H1 (cell line): Measurements from ENCODE around the gene NTRK2. TPM values are rescaled to one million over a fixed set of nuclear protein-coding genes. Genes with fewer than 3 reads are reported as not detected.

Experiments used
- BACH1 ChIP-seq: IDR thresholded peaks from 2 replicates; pipeline ENCODE4 v1.6.1; 2012; ENCODE audit warnings: low read length, improper control_type of control experiment
- CHD7 ChIP-seq: fragments of 300-600 bp; sonication (generic); IDR thresholded peaks from 2 replicates; pipeline ENCODE4 v1.7.1; 2012; ENCODE audit warnings: low read length, moderate library complexity, mild to moderate bottlenecking, inconsistent platforms; ENCODE audit not compliant: insufficient replicate concordance
- MAX ChIP-seq: IDR thresholded peaks from 2 replicates; pipeline ENCODE4 v1.6.1; 2012; ENCODE audit warnings: inconsistent platforms
- POLR2A ChIP-seq, 2 experiments: IDR thresholded peaks; 1 replicate in 1 of 2; 2 replicates in 1 of 2; pipeline ENCODE4 v1.6.1; 2011; ENCODE audit warnings: low read depth in 2 of 2, low read length in 2 of 2, mild to moderate bottlenecking in 2 of 2; ENCODE audit errors: control extremely low read depth in 1 of 2
- POLR2AphosphoS5 ChIP-seq: IDR thresholded peaks from 2 replicates; pipeline ENCODE4 v1.6.1; 2011; ENCODE audit warnings: low read depth, low read length
- RAD21 ChIP-seq, 2 experiments: IDR thresholded peaks in 1 of 2; conservative IDR thresholded peaks in 1 of 2; 2 replicates each; pipeline ENCODE4 v1.6.1; 2011; ENCODE audit warnings: low read depth in 2 of 2, low read length in 2 of 2, improper control_type of control experiment in 1 of 2, inconsistent platforms in 1 of 2, mild to moderate bottlenecking in 1 of 2, moderate library complexity in 1 of 2
- SP2 ChIP-seq: IDR thresholded peaks from 2 replicates; pipeline ENCODE4 v1.6.1; 2012; ENCODE audit warnings: mild to moderate bottlenecking, low read length, inconsistent platforms
- USF2 ChIP-seq: IDR thresholded peaks from 2 replicates; pipeline ENCODE4 v1.6.1; 2011; ENCODE audit warnings: low read length, improper control_type of control experiment
- polyA plus RNA-seq, 7 experiments: library from polyadenylated mRNA; depleted of rRNA in 3 of 7; stranded (reverse) in 5 of 7; unstranded in 2 of 7; fragments of >200 nt in 5 of 7; fragments of 200-250 nt in 2 of 7; gene quantifications; 1 replicate in 5 of 7; 2 replicates in 1 of 7; 4 replicates in 1 of 7; pipeline versions ENCODE4 v1.2.1 to v1.2.3, GENCODE V29; 2011 to 2013; ENCODE audit warnings: missing spikeins in 2 of 7, mixed read lengths in 2 of 7
- total RNA-seq: library from RNA; stranded (reverse); fragmentation: NEBNext Ultra II Directional; extraction: Animal tissue kit (Norgen Biotek cat#: 25700); gene quantifications from 2 replicates; pipeline ENCODE4 v1.2.1, GENCODE V29; 2021

NTRK2 gene
- total and polyA plus RNA-seq, 2 of the 8 experiments (the other 6 are each of a cell fraction or from before 2014, with no cell fraction given), result 0.03 to 0.04 TPM

- TF ChIP-seq CHD7 (no peak), USF2 (no peak), POLR2AphosphoS5 (no peak), SP2 (no peak), MAX (no peak), RAD21 (IDR thresholded peaks at IDR 0.05 in 1 of 2, conservative IDR thresholded peaks at IDR 0.05 in 1 of 2; ENCODE audit: low read depth in 2 of 2, low read length in 2 of 2) (no peak), POLR2A (IDR thresholded peaks at IDR 0.05; ENCODE audit: control extremely low read depth in 1 of 2, low read depth in 2 of 2, low read length in 2 of 2) (no peak), BACH1 (no peak)
Observed at GRCh38 chr9:84736081-84736480, 66.6 kb downstream of the NTRK2 start (continued).
